GM19099 (cell line): ENCODE measurements around the gene KRT1.

Experiments used
- POLR2A ChIP-seq: IDR thresholded peaks from 3 replicates; pipeline ENCODE4 v1.6.1; 2011; ENCODE audit warnings: low read depth; ENCODE audit not compliant: insufficient read length; ENCODE audit errors: extremely low read depth

KRT1 gene

DNA sequence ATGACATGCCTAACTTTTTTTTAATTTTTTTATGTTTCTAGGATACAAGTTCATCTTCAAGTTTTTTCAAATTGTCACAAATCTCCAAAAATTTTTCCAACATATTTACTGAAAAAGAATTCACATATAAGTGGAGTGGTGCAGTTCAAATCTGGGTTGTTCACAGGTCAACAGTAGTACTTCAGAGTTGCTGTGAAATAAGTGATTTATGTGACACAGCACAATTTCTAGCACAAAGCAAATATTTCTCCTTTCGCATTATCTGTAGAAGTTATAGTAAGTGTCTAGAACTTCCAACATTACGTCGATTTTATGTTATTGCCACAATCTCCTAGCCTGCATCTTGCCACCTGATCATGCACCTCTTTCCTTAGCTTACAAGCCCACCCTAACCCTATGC lies 18.5 kb downstream of the KRT1 start:
- no peak for TF ChIP-seq POLR2A

- no peak for TF ChIP-seq POLR2A
Measured at GRCh38 chr12:52660934-52661499, 19.2 kb downstream of the KRT1 start.

- no peak for TF ChIP-seq POLR2A
Measured at GRCh38 chr12:52659951-52660350, 20.3 kb downstream of the KRT1 start.

DNA sequence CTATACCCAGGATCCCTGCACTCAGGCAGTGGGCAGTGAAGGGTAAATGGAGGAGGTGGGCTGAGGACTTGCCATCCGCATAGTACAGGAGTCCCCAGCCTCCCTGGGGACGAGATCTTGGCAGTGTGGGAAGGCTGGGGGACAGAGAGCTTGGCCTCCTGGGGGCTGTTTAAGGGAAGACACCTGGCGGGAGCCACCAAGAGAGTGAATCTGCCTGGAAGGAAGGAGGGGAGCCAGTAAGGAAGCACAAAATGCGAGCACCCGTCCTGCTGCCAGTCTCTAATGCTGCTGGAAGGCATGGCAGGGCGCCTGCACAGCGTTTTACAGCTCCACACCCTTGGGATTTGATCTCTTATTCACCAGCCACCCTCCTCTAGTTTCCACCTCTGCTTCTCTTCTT lies 20.8 kb downstream of the KRT1 start:
- no peak for TF ChIP-seq POLR2A

DNA sequence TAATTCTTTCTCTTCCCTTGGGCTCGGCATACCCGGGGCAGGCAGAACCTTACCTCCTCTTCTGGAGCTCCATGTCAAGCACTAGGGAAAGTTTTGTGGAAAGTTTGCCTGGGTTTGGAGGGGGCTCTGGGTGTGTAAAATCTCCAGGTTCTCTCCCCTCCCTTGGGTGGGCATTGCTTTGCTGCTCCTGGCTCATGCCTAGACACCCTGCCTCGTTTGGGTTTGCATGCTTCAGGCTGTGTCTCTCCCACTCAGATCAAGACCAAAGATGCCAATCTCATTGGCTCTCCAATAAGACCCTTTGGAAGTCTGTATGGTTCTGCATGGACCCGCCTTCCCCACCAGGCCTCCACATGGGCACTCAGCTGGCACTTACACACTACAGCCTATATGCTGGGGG lies 22.0 kb downstream of the KRT1 start:
- TF ChIP-seq POLR2A: no peak

DNA sequence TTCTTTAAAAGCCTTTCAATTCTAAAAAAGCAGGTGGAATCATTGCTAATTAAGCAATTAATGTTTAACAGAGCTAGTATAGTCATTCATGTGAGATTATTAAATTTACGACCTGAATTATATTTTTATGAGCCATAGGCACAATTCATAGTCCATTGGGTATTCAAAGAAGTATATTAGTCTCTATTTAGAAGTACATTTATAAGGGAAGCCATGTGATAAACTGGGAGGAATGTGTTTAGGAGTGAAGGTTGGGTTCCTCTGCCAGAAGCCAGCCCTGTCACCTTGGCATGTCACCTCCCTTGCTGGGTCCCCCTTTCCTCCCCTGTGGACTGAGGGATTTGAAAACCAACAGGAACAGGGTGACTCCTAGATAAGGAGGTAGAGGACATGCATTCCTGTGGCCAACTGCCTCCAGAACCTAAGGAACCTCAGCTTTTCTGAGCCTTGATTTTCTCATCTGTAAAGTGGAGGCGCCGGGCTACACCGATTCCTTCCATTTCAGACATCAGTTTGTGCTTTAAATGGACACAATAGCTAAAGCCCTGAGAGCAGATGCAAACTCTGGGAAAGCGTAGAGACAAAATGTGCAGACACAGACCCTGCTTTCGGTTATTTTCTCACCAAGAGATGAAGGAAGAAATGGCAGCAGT lies 22.8 kb downstream of the KRT1 start:
- no peak for TF ChIP-seq POLR2A

DNA sequence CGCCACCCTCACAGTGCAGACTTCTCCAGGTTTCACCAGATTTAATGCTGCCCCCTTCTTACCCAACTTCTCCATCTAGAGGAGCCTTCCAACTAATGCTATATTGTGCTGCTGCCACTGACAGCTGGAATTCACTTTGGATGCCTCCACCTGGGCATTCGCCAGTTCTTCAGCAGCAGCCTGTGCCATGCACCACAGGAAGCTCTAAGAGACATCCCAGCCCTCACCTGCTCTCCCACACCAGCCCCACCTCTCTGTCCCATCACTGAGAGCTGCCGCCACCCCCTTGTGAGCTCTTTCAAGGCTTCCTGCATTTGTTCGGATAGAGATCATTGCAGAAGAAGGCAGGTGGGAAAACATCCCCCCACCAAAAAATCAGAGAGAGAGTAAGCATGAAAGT lies 23.6 kb downstream of the KRT1 start:
- no peak for TF ChIP-seq POLR2A

- TF ChIP-seq POLR2A: no peak
Measured at GRCh38 chr12:52655720-52656124, 24.5 kb downstream of the KRT1 start.

GRCh38 chr12:52655251-52655650 lies 25.0 kb downstream of the KRT1 start:
- no peak for TF ChIP-seq POLR2A

GRCh38 chr12:52651726-52652261 lies 28.4 kb downstream of the KRT1 start, which contains the start of gene KRT2:
Gene KRT2 (minus strand): TSS chr12:52652211. CDS start chr12:52652142, 69 bp downstream.
- TF ChIP-seq POLR2A: no peak

- TF ChIP-seq POLR2A: no peak
Measured at GRCh38 chr12:52650520-52651081, 29.6 kb downstream of the KRT1 start.

GRCh38 chr12:52649066-52649465 lies 31.1 kb downstream of the KRT1 start:
- no peak for TF ChIP-seq POLR2A

DNA sequence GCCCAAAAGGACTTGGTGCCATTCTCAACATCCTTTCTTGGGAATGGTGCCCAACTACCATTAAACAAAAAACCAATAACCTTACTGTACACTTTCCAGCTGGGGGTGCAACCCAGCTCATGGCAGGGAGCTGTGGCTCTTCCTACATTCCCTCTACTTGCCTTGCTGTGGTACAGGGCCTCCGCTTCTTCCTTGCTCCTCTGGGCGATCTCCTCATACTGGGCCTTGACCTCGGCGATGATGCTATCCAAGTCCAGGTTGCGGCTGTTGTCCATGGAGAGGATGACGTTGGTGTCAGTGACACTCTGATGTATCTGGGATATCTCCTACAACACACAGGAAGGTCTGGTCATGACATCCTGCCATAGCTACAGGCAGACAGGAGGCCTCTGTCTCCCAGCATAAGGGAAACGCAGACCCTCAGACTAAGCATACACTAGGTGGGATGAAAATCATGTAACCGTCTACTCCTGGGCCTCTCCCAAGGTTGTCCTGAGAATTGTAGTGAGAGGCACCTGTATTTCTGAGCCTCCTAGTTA lies 32.1 kb downstream of the KRT1 start:
- no peak for TF ChIP-seq POLR2A

- no peak for TF ChIP-seq POLR2A
Measured at GRCh38 chr12:52647601-52648000, 32.6 kb downstream of the KRT1 start.

GRCh38 chr12:52646613-52647012 lies 33.6 kb downstream of the KRT1 start:
- no peak for TF ChIP-seq POLR2A

- no peak for TF ChIP-seq POLR2A
Measured at GRCh38 chr12:52645982-52646381, 34.2 kb downstream of the KRT1 start.

DNA sequence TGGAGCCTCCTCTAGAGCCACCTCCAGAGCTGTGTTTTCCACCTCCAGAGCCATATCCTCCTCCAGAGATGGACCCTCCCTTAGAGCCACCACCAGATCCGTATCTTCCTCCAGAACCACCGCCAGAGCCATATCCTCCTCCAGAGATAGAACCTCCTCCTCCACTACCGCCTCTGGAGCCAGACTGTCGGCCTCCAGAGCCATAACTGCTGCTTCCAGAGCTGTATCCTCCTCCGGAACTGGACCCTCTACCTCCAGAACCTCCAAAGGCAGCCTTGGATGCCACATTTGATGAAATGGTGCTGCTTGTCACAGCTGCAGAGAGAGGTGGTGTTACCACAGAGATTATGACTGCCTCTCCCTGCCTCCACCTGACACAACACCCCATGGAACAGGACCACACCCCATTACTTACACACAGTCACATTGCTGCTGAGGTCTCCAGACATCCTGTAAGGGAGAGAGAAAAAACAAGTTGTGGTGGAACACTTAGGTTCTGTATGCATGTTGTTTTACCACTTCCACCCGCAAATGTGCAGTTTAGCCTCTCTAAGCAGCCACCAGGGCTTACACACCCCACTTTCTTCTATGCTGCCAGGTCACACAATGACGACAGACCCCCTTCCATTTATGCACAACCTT lies 35.0 kb downstream of the KRT1 start:
- TF ChIP-seq POLR2A: no peak

DNA sequence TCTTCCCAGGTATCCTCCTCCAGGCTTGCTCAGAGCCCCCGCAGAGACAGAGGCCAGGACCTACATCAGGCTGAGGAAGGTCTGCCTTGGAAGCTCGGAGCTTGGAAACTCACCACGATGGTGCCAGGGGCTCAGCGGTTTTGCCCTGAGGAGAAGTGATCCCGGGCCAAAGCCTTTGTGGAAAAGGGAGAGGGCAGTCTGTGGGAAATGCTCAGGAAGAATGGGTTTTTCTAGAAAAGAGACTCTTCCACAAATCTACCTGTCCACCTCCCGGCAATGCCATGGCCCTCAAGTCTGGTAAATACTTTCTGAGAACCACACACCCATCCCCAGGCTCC lies 36.2 kb downstream of the KRT1 start:
- no peak for TF ChIP-seq POLR2A
